PC-9 (cell line): ENCODE measurements around the gene METTL17. TPM values are rescaled to one million over a fixed set of nuclear protein-coding genes. Genes with fewer than 3 reads are reported as not detected.

Source experiments
- BruUV-seq: library from RNA; stranded (reverse); fragments of 400-500 nt; replicated peaks from 2 replicates; lab custom pipeline; 2021; lab: Mats Ljungman, UMichigan
- CTCF ChIA-PET: fragments of 300-600 bp; sonication (Branson Sonifier 250); formaldehyde crosslinking; loops from one replicate; lab custom pipeline; 2022; ENCODE audit warnings: antibody characterized with exemption; lab: Charles Lee
- POLR2A ChIA-PET: fragments of 300-600 bp; sonication (Branson Sonifier 250); formaldehyde crosslinking; loops from one replicate; lab custom pipeline; 2022; ENCODE audit warnings: antibody characterized with exemption; ENCODE audit not compliant: unreplicated experiment; lab: Charles Lee
- DNase-seq, 2 experiments: peaks; one replicate each; pipeline versions ENCODE4 v3.0.0 to v3.0.0-alpha.2; 2015 to 2022; ENCODE audit warnings: mixed read lengths in 1 of 2
- H2AFZ ChIP-seq: fragments of 200-600 bp; sonication (generic); 2 replicates; pipeline ENCODE4 v1.8.1; 2017; ENCODE audit warnings: antibody characterized with exemption
- H3F3A ChIP-seq: fragments of 200-600 bp; sonication (generic); 2 replicates; pipeline ENCODE4 v1.8.1; 2017; ENCODE audit warnings: antibody characterized with exemption, mild to moderate bottlenecking, low read depth; ENCODE audit not compliant: insufficient read depth
- H3K27ac ChIP-seq: fragments of 200-600 bp; sonication (generic); 2 replicates; pipeline ENCODE4 v1.6.1; 2016; ENCODE audit warnings: mixed run types
- H3K27me3 ChIP-seq: fragments of 200-600 bp; sonication (generic); 2 replicates; pipeline ENCODE4 v1.6.1; 2016; ENCODE audit warnings: low read depth, mixed run types; ENCODE audit not compliant: insufficient read depth
- H3K36me3 ChIP-seq: fragments of 200-600 bp; sonication (generic); 2 replicates; pipeline ENCODE4 v1.6.1; 2016; ENCODE audit warnings: low read depth, mixed run types
- H3K4me1 ChIP-seq: fragments of 200-600 bp; sonication (generic); replicated peaks from 2 replicates; pipeline ENCODE4 v1.6.1; 2016; ENCODE audit warnings: mixed run types; ENCODE audit not compliant: insufficient read depth
- H3K4me2 ChIP-seq: fragments of 200-600 bp; sonication (generic); 2 replicates; pipeline ENCODE4 v1.6.1; 2017; ENCODE audit warnings: mixed run types
- H3K4me3 ChIP-seq: fragments of 200-600 bp; sonication (generic); 2 replicates; pipeline ENCODE4 v1.6.1; 2016; ENCODE audit warnings: mixed run types
- H3K79me2 ChIP-seq: fragments of 200-600 bp; sonication (generic); 2 replicates; pipeline ENCODE4 v1.6.1; 2017; ENCODE audit warnings: low read depth, mixed run types
- H3K9me2 ChIP-seq: fragments of 200-600 bp; sonication (generic); 2 replicates; pipeline ENCODE4 v1.8.1; 2017; ENCODE audit warnings: mild to moderate bottlenecking; ENCODE audit not compliant: insufficient read depth
- H3K9me3 ChIP-seq: fragments of 200-600 bp; sonication (generic); 2 replicates; pipeline ENCODE4 v1.8.1; 2016; ENCODE audit warnings: low read depth; ENCODE audit not compliant: insufficient read depth
- H4K20me1 ChIP-seq: fragments of 200-600 bp; sonication (generic); 2 replicates; pipeline ENCODE4 v1.8.1; 2017; ENCODE audit not compliant: insufficient read depth
- CTCF ChIP-seq: fragments of 200-600 bp; sonication (generic); conservative IDR thresholded peaks from 2 replicates; pipeline ENCODE4 v1.6.1; 2017; ENCODE audit warnings: mixed run types, antibody characterized with exemption, mild to moderate bottlenecking, moderate library complexity
- EZH2 ChIP-seq: fragments of 200-600 bp; sonication (generic); IDR thresholded peaks from 2 replicates; pipeline ENCODE4 v1.8.0; 2017; ENCODE audit warnings: antibody characterized with exemption, low read depth
- intact Hi-C: fragments of 100-400 bp; cut with micrococcal nuclease; formaldehyde crosslinking; loops from one replicate; pipeline ENCODE4 v1.10.0; 2022; ENCODE audit not compliant: unreplicated experiment
- total RNA-seq: library from RNA; stranded (reverse); gene quantifications from 2 replicates; pipeline ENCODE4 v1.2.3, GENCODE V29; 2021

Gene METTL17
- total RNA-seq, 1 experiment from 2014 or later: 51.2 TPM

- intact Hi-C loops: no loop called here
- CTCF ChIA-PET: no interaction called here
Observed at GRCh38 chr14:21023174-21023573, 33.4 kb downstream of the METTL17 start.

GRCh38 chr14:21023817-21024584, 34.2 kb downstream of the METTL17 start:
- POLR2A ChIA-PET: no interaction called here
- Histone ChIP-seq H3K9me3 (no peaks in the 10 kb centered on the region), H4K20me1 (no peaks in the 10 kb centered on the region)

More at GRCh38 chr14:21023174-21023573, 33.4 kb downstream of the METTL17 start:
- H3K9me2 ChIP-seq: no peaks in the 10 kb centered on the region
- no peaks in the 10 kb centered on the region for H4K20me1 ChIP-seq
- TF ChIP-seq CTCF (no peak), EZH2 (no peak)
- no peak overlapping the region for H3K27ac ChIP-seq
- H3K27me3 ChIP-seq: no peaks in the 10 kb centered on the region
- H3K9me3 ChIP-seq: no peaks in the 10 kb centered on the region
- H3K79me2 ChIP-seq: no peaks in the 10 kb centered on the region
- no peaks in the 10 kb centered on the region for H3F3A ChIP-seq
- no TSS peak for BruUV-seq
- H2AFZ ChIP-seq: no peak overlapping the region
- no peak overlapping the region for H3K4me3 ChIP-seq
- no peak overlapping the region for H3K4me2 ChIP-seq
- H3K36me3 ChIP-seq: no peaks in the 10 kb centered on the region
- DNase-seq: no peak
- POLR2A ChIA-PET: no interaction called here
- 0 out of 2 replicates have a peak, but pooled peaks cover 6% of the 10 kb centered on the region for H3K4me1 ChIP-seq

More at GRCh38 chr14:21023817-21024584, 34.2 kb downstream of the METTL17 start:
- BruUV-seq: no TSS peak
- no peaks in the 10 kb centered on the region for H3K27me3 ChIP-seq
- no peak for DNase-seq
- no peaks in the 10 kb centered on the region for H3K79me2 ChIP-seq
- peak overlapping the region; percentile 59; the same call in 1 of the 2 replicates for H3K4me3 ChIP-seq
- CTCF ChIA-PET: interaction anchor here (0.5 kb wide), 1 partner anchor 59 kb away, joined by 3 read pairs; no protein-coding TSS in a partner anchor
- H3K4me2 ChIP-seq: peak overlapping the region; percentile 74
- no peak overlapping the region for H3K27ac ChIP-seq
- no peaks in the 10 kb centered on the region for H3K36me3 ChIP-seq
- TF ChIP-seq EZH2 (no peak), CTCF (no peak)
- peak overlapping the region; percentile 79 for H2AFZ ChIP-seq
- 0 out of 2 replicates have a peak, but pooled peaks cover 6% of the 10 kb centered on the region for H3K4me1 ChIP-seq
- no peaks in the 10 kb centered on the region for H3F3A ChIP-seq
- H3K9me2 ChIP-seq: no peaks in the 10 kb centered on the region
- intact Hi-C loops: no loop called here
